Measurements from ENCODE around the gene ZNF619.

GRCh38 chr3:40497288-40497687 is 20.4 kb downstream of the ZNF619 start:
- TF ChIP-seq CTCF (IDR thresholded peaks at IDR 0.05; ENCODE audit: low read depth, low read length) = no peak
- no peak for TF ChIP-seq POLR2A (IDR thresholded peaks at IDR 0.05; ENCODE audit: extremely low read depth, insufficient read length)
